HEK293 (cell line): ENCODE data around the gene DTHD1.

Experiments used
- CTCF ChIA-PET: fragments of 350-600 bp; formaldehyde crosslinking; extraction: SDS; loops from one replicate; lab custom pipeline; 2021; ENCODE audit warnings: antibody characterized with exemption; lab: Yijun Ruan, JAX
- POLR2A ChIA-PET: fragments of 300-600 bp; formaldehyde crosslinking; extraction: SDS; loops from one replicate; lab custom pipeline; 2020; ENCODE audit warnings: antibody characterized with exemption, inconsistent platforms; lab: Yijun Ruan, JAX
- H3K27ac ChIP-seq: fragments of 200-500 bp; sonication (Bioruptor generic); 2 replicates; pipeline ENCODE4 v1.5.1; 2014; ENCODE audit warnings: low read depth, low read length, control low read depth, inconsistent platforms; ENCODE audit errors: extremely low read depth
- H3K36me3 ChIP-seq, 2 experiments: fragments of 200-500 bp in 1 of 2; sonication (Bioruptor generic) in 1 of 2; 1 replicate in 1 of 2; 2 replicates in 1 of 2; pipeline ENCODE4 v1.5.1; 2014 to 2017; ENCODE audit warnings: inconsistent platforms in 2 of 2, low read length in 2 of 2; ENCODE audit not compliant: control insufficient read depth in 2 of 2, insufficient read depth in 1 of 2
- H3K4me1 ChIP-seq: fragments of 200-500 bp; sonication (Bioruptor generic); 2 replicates; pipeline ENCODE4 v1.5.1; 2014; ENCODE audit warnings: mild to moderate bottlenecking, low read length, inconsistent platforms; ENCODE audit not compliant: control insufficient read depth, insufficient read depth
- H3K4me3 ChIP-seq: 2 replicates; pipeline ENCODE4 v1.5.1; 2011; ENCODE audit warnings: low read depth, mild to moderate bottlenecking, control low read depth, low read length, moderate library complexity
- H3K9me3 ChIP-seq: fragments of 200-500 bp; sonication (Bioruptor generic); 2 replicates; pipeline ENCODE4 v1.5.1; 2014; ENCODE audit warnings: low read depth, low read length, inconsistent platforms; ENCODE audit not compliant: control insufficient read depth, insufficient read depth
- EGR2 ChIP-seq: fragments of 450-650 bp; formaldehyde crosslinking; IDR thresholded peaks from 2 replicates; pipeline ENCODE4 v1.5.1; 2016; ENCODE audit warnings: low read depth, missing biosample characterization, missing genetic modification characterization
- HOXD13 ChIP-seq: sonication (generic); formaldehyde crosslinking; IDR thresholded peaks from 2 replicates; pipeline ENCODE4 v1.8.0; 2022; ENCODE audit warnings: missing genetic modification reagents, borderline replicate concordance
- PRDM1 ChIP-seq: fragments of 450-650 bp; formaldehyde crosslinking; IDR thresholded peaks from 2 replicates; pipeline ENCODE4; 2016; ENCODE audit warnings: missing biosample characterization, missing genetic modification characterization
- SCRT1 ChIP-seq: fragments of 450-650 bp; formaldehyde crosslinking; IDR thresholded peaks from 2 replicates; pipeline ENCODE4 v1.5.1; 2016; ENCODE audit warnings: missing biosample characterization, missing genetic modification characterization, borderline replicate concordance
- ZBTB7A ChIP-seq: fragments of 450-650 bp; formaldehyde crosslinking; IDR thresholded peaks from 2 replicates; pipeline ENCODE4 v1.5.1; 2016; ENCODE audit warnings: low read depth, missing biosample characterization, missing genetic modification characterization
- ZFP3 ChIP-seq: fragments of 450-650 bp; formaldehyde crosslinking; IDR thresholded peaks from 2 replicates; pipeline ENCODE4 v1.5.1; 2016; ENCODE audit warnings: low read depth, missing biosample characterization, missing genetic modification characterization
- ZNF133 ChIP-seq: fragments of 450-650 bp; formaldehyde crosslinking; IDR thresholded peaks from 2 replicates; pipeline ENCODE4 v1.5.1; 2016; ENCODE audit warnings: missing biosample characterization, missing genetic modification characterization
- ZNF324 ChIP-seq: fragments of 450-650 bp; formaldehyde crosslinking; IDR thresholded peaks from 2 replicates; pipeline ENCODE4 v1.5.1; 2016; ENCODE audit warnings: missing biosample characterization, missing genetic modification characterization
- ZNF561 ChIP-seq: fragments of 450-650 bp; IDR thresholded peaks from 2 replicates; pipeline ENCODE4 v1.5.1; 2018; ENCODE audit warnings: missing biosample characterization, missing genetic modification characterization, borderline replicate concordance
- ZNF596 ChIP-seq: fragments of 450-650 bp; IDR thresholded peaks from 2 replicates; pipeline ENCODE4 v1.5.0; 2018; ENCODE audit warnings: missing biosample characterization, mild to moderate bottlenecking, missing genetic modification characterization, moderate library complexity
- ZNF610 ChIP-seq: fragments of 450-650 bp; formaldehyde crosslinking; IDR thresholded peaks from 2 replicates; pipeline ENCODE4 v1.5.1; 2016; ENCODE audit warnings: missing biosample characterization, missing genetic modification characterization, borderline replicate concordance
- ZNF777 ChIP-seq: fragments of 450-650 bp; formaldehyde crosslinking; IDR thresholded peaks from 2 replicates; pipeline ENCODE4 v1.5.1; 2017; ENCODE audit warnings: missing biosample characterization, missing genetic modification characterization, borderline replicate concordance
- TF ChIP-seq, protein P1 (sequence below): fragments of 450-650 bp; formaldehyde crosslinking; IDR thresholded peaks from 2 replicates; pipeline ENCODE4 v1.5.1; 2016; ENCODE audit warnings: missing biosample characterization, missing genetic modification characterization
- TF ChIP-seq, protein P2 (sequence below): fragments of 450-650 bp; formaldehyde crosslinking; IDR thresholded peaks from 2 replicates; pipeline ENCODE4 v1.5.1; 2016; ENCODE audit warnings: missing biosample characterization, missing genetic modification characterization
- TF ChIP-seq, protein P3 (sequence below): fragments of 450-650 bp; formaldehyde crosslinking; IDR thresholded peaks from 2 replicates; pipeline ENCODE4 v1.5.1; 2017; ENCODE audit warnings: missing biosample characterization, missing genetic modification characterization
- TF ChIP-seq, protein P4 (sequence below): fragments of 450-650 bp; formaldehyde crosslinking; IDR thresholded peaks from 2 replicates; pipeline ENCODE4 v1.5.1; 2016; ENCODE audit warnings: missing biosample characterization, missing genetic modification characterization
- TF ChIP-seq, protein P5 (sequence below): fragments of 450-650 bp; formaldehyde crosslinking; IDR thresholded peaks from 2 replicates; pipeline ENCODE4; 2016; ENCODE audit warnings: missing biosample characterization, missing genetic modification characterization
- TF ChIP-seq, protein P6 (sequence below): fragments of 450-650 bp; formaldehyde crosslinking; IDR thresholded peaks from 2 replicates; pipeline ENCODE4 v1.5.1; 2016; ENCODE audit warnings: missing biosample characterization, missing genetic modification characterization

The DTHD1 gene

DNA sequence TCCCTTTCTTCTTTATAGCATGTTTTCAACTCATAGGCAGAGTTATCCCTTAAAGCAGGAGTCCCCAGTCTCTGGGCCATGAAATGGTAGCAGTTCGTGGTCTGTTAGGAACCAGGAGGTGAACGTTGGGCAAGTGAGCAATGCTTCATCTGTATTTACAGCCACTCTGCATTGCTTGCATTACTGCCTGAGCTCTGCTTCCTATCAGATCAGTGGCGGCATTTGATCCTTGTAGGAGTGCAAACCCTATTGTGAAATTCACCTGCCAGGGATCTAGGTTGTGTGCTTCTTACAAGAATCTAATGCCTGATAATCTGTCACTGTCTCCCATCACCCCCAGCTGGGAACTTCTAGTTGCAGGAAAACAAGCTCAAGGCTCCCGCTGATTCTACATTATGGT is 39.8 kb downstream of the DTHD1 start:
- no peak overlapping the region for H3K4me3 ChIP-seq
- TF ChIP-seq, protein P1, sequence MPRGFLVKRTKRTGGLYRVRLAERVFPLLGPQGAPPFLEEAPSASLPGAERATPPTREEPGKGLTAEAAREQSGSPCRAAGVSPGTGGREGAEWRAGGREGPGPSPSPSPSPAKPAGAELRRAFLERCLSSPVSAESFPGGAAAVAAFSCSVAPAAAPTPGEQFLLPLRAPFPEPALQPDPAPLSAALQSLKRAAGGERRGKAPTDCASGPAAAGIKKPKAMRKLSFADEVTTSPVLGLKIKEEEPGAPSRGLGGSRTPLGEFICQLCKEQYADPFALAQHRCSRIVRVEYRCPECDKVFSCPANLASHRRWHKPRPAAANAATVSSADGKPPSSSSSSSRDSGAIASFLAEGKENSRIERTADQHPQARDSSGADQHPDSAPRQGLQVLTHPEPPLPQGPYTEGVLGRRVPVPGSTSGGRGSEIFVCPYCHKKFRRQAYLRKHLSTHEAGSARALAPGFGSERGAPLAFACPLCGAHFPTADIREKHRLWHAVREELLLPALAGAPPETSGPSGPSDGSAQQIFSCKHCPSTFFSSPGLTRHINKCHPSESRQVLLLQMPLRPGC (tag by site-specific recombination), result no peak
- no peak for TF ChIP-seq ZNF610 (tag by site-specific recombination)
- H3K9me3 ChIP-seq, result no peaks in the 10 kb centered on the region
- H3K36me3 ChIP-seq, result no peaks in the 10 kb centered on the region
- H3K4me1 ChIP-seq, result no peaks in the 10 kb centered on the region
- ChIA-PET CTCF (no interaction called here), POLR2A (no interaction called here)
- no peak overlapping the region for H3K27ac ChIP-seq

DNA sequence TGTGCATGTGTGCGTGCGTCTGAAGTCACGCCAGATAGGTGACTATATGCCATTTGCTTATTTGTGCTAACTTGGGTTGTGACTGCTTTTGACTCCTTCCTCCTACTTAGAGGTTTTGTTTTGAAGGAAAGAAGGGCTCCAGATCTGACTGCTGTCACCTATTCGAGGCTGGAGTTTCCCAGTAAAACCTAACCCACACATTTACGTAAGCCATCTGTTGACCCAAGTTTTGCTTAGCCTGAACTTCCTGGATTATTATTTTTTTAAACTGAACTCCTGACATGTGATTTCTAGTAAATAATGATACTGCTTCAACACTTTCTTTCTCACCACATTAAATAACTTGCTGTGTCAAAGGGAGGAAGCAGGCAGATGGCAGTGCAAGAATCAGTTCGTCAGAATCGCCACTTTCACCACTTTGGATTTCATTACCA is 41.5 kb downstream of the DTHD1 start:
- Histone ChIP-seq H3K27ac (no peak overlapping the region), H3K9me3 (no peaks in the 10 kb centered on the region), H3K4me3 (no peak overlapping the region), H3K36me3 (no peaks in the 10 kb centered on the region), H3K4me1 (no peaks in the 10 kb centered on the region)
- ChIA-PET POLR2A (no interaction called here), CTCF (no interaction called here)
- TF ChIP-seq ZFP3 (tag by site-specific recombination), result no peak
- TF ChIP-seq SCRT1, result no peak
- TF ChIP-seq, protein P2, sequence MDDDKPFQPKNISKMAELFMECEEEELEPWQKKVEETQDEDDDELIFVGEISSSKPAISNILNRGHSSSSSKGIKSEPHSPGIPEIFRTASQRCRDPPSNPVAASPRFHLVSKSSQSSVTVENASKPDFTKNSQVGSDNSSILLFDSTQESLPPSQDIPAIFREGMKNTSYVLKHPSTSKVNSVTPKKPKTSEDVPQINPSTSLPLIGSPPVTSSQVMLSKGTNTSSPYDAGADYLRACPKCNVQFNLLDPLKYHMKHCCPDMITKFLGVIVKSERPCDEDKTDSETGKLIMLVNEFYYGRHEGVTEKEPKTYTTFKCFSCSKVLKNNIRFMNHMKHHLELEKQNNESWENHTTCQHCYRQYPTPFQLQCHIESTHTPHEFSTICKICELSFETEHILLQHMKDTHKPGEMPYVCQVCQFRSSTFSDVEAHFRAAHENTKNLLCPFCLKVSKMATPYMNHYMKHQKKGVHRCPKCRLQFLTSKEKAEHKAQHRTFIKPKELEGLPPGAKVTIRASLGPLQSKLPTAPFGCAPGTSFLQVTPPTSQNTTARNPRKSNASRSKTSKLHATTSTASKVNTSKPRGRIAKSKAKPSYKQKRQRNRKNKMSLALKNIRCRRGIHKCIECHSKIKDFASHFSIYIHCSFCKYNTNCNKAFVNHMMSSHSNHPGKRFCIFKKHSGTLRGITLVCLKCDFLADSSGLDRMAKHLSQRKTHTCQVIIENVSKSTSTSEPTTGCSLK (tag by site-specific recombination), result no peak
- TF ChIP-seq, protein P3, sequence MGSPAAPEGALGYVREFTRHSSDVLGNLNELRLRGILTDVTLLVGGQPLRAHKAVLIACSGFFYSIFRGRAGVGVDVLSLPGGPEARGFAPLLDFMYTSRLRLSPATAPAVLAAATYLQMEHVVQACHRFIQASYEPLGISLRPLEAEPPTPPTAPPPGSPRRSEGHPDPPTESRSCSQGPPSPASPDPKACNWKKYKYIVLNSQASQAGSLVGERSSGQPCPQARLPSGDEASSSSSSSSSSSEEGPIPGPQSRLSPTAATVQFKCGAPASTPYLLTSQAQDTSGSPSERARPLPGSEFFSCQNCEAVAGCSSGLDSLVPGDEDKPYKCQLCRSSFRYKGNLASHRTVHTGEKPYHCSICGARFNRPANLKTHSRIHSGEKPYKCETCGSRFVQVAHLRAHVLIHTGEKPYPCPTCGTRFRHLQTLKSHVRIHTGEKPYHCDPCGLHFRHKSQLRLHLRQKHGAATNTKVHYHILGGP (tag by site-specific recombination), result no peak
- TF ChIP-seq EGR2, result no peak
- TF ChIP-seq ZNF133 (tag by site-specific recombination), result no peak
- TF ChIP-seq ZNF777 (tag by site-specific recombination), result no peak
- no peak for TF ChIP-seq ZBTB7A (tag by site-specific recombination)

DNA sequence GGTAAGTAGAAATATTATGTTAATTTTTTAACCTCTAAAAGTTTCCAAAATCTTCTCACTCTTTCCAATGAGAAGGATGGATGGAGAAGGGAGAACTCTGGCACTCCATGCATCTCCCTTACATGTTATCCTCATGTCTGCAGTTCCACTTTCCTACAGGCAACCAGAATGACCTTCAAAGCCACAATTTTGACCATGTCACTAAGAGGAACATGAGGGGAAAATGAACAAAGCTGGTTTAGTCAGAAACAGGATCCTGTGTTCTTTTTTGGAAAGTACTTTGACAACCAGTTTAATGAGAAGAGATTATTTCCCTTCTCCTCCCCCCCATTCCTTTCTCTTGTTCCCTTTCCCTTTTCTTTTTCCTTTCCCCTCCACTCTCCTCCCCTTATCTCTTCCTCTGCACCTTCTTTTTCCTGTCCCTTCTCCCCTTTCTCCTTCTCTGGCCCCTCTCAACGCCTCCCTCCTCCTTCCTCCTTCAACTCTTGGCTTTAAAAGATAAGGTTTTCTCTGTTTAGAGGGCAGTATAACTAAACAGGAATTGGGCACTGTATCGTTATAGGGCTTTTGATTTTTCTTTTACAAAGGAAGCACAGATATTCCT is 42.5 kb downstream of the DTHD1 start:
- CTCF ChIA-PET, result no interaction called here
- Histone ChIP-seq H3K36me3 (no peaks in the 10 kb centered on the region), H3K4me1 (no peaks in the 10 kb centered on the region), H3K27ac (no peak overlapping the region), H3K9me3 (no peaks in the 10 kb centered on the region), H3K4me3 (no peak overlapping the region)
- TF ChIP-seq, protein P4, sequence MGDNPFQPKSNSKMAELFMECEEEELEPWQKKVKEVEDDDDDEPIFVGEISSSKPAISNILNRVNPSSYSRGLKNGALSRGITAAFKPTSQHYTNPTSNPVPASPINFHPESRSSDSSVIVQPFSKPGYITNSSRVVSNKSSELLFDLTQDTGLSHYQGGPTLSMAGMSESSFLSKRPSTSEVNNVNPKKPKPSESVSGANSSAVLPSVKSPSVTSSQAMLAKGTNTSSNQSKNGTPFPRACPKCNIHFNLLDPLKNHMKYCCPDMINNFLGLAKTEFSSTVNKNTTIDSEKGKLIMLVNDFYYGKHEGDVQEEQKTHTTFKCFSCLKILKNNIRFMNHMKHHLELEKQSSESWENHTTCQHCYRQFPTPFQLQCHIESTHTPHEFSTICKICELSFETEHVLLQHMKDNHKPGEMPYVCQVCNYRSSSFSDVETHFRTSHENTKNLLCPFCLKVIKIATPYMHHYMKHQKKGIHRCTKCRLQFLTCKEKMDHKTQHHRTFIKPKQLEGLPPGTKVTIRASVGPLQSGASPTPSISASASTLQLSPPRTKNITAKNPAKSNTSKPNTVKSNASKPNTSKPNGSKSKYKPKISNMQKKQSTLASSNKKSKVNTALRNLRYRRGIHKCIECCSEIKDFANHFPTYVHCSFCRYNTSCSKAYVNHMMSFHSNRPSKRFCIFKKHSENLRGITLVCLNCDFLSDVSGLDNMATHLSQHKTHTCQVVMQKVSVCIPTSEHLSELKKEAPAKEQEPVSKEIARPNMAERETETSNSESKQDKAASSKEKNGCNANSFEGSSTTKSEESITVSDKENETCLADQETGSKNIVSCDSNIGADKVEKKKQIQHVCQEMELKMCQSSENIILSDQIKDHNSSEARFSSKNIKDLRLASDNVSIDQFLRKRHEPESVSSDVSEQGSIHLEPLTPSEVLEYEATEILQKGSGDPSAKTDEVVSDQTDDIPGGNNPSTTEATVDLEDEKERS (tag by site-specific recombination), result no peak
- no peak for TF ChIP-seq HOXD13 (CRISPR knock-in tag)
- TF ChIP-seq PRDM1 (tag by site-specific recombination), result peak; percentile 81
- TF ChIP-seq ZNF324 (tag by site-specific recombination), result no peak
- TF ChIP-seq, protein P5, sequence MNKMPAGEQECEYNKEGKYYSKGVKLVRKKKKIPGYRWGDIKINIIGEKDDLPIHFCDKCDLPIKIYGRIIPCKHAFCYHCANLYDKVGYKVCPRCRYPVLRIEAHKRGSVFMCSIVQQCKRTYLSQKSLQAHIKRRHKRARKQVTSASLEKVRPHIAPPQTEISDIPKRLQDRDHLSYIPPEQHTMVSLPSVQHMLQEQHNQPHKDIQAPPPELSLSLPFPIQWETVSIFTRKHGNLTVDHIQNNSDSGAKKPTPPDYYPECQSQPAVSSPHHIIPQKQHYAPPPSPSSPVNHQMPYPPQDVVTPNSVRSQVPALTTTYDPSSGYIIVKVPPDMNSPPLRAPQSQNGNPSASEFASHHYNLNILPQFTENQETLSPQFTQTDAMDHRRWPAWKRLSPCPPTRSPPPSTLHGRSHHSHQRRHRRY (tag by site-specific recombination), result no peak
- no peak for TF ChIP-seq ZNF596 (tag by site-specific recombination)
- TF ChIP-seq ZNF561 (tag by site-specific recombination), result no peak
- TF ChIP-seq, protein P6, sequence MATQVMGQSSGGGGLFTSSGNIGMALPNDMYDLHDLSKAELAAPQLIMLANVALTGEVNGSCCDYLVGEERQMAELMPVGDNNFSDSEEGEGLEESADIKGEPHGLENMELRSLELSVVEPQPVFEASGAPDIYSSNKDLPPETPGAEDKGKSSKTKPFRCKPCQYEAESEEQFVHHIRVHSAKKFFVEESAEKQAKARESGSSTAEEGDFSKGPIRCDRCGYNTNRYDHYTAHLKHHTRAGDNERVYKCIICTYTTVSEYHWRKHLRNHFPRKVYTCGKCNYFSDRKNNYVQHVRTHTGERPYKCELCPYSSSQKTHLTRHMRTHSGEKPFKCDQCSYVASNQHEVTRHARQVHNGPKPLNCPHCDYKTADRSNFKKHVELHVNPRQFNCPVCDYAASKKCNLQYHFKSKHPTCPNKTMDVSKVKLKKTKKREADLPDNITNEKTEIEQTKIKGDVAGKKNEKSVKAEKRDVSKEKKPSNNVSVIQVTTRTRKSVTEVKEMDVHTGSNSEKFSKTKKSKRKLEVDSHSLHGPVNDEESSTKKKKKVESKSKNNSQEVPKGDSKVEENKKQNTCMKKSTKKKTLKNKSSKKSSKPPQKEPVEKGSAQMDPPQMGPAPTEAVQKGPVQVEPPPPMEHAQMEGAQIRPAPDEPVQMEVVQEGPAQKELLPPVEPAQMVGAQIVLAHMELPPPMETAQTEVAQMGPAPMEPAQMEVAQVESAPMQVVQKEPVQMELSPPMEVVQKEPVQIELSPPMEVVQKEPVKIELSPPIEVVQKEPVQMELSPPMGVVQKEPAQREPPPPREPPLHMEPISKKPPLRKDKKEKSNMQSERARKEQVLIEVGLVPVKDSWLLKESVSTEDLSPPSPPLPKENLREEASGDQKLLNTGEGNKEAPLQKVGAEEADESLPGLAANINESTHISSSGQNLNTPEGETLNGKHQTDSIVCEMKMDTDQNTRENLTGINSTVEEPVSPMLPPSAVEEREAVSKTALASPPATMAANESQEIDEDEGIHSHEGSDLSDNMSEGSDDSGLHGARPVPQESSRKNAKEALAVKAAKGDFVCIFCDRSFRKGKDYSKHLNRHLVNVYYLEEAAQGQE (tag by site-specific recombination), result no peak
- POLR2A ChIA-PET, result no interaction called here
